B cell (primary cell): ENCODE results near the gene NMUR2.

Source experiments
- EZH2 ChIP-seq: IDR thresholded peaks from 2 replicates; pipeline ENCODE4 v1.6.1; 2012; ENCODE audit warnings: borderline replicate concordance, low read depth, mild to moderate bottlenecking, moderate library complexity, low read length; ENCODE audit not compliant: insufficient read depth, poor library complexity, severe bottlenecking
- TF ChIP-seq, protein P1 (sequence below): fragments of 200-600 bp; IDR thresholded peaks from one replicate; pipeline ENCODE4 v1.8.0; 2022; ENCODE audit warnings: antibody characterized with exemption, mild to moderate bottlenecking

DNA sequence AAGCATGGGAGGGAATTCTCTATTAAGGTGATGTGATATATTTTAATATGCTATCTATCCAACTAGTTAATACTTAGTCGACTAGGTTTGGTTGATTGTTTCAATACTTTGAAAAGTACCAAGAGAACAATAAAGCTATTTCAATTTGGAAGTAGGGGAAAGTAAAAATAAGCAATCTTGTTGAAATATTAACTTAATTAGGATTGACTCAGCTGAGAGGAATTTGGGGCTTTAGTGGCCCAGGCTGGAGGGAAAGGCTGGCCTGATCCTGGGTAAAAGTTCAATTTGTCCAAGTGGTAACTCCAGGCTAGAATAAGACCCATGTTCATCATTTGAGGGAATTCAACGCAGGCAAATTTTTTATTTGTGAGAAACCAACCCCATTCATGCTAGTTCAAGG, 48.6 kb downstream of the NMUR2 start:
- TF ChIP-seq, protein P1, sequence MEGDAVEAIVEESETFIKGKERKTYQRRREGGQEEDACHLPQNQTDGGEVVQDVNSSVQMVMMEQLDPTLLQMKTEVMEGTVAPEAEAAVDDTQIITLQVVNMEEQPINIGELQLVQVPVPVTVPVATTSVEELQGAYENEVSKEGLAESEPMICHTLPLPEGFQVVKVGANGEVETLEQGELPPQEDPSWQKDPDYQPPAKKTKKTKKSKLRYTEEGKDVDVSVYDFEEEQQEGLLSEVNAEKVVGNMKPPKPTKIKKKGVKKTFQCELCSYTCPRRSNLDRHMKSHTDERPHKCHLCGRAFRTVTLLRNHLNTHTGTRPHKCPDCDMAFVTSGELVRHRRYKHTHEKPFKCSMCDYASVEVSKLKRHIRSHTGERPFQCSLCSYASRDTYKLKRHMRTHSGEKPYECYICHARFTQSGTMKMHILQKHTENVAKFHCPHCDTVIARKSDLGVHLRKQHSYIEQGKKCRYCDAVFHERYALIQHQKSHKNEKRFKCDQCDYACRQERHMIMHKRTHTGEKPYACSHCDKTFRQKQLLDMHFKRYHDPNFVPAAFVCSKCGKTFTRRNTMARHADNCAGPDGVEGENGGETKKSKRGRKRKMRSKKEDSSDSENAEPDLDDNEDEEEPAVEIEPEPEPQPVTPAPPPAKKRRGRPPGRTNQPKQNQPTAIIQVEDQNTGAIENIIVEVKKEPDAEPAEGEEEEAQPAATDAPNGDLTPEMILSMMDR = no peak
- TF ChIP-seq EZH2 = no peak
